ENCODE results near the gene PAK5.

PAK5 gene

DNA sequence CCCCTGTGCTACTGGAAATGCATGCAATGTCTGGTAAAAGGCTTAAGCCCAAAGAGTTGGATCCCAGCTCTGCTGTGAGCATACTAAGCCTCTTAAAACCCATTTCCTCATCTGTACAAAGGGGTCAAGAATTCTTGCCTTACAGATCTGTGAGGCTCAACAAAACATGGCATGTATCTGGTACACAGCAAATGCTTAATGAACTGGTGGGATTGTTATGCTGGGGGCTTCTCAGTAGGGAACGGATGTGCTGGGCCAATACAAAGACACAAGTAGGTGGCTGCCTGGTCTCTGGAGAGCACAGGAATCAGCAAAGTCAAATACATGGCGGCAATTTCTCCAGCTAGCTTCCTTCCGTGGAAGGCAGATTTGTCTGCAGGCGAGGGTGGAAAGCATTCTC, 262.2 kb downstream of the PAK5 start:
- TF ChIP-seq Cebpa-rat (IDR thresholded peaks at IDR 0.05) = no peak
- no peaks in the 10 kb centered on the region for H3K27me3 ChIP-seq
- H3K4me3 ChIP-seq = no peak overlapping the region
- H3K9ac ChIP-seq = no peak overlapping the region
- no peak overlapping the region for H3K4me2 ChIP-seq
- peaks cover 15% of the 10 kb centered on the region for H3K4me1 ChIP-seq
- no peak overlapping the region for H3K27ac ChIP-seq
- H3K36me3 ChIP-seq = no peaks in the 10 kb centered on the region
- no peaks in the 10 kb centered on the region for H4K20me1 ChIP-seq
- no peaks in the 10 kb centered on the region for H3K9me3 ChIP-seq

DNA sequence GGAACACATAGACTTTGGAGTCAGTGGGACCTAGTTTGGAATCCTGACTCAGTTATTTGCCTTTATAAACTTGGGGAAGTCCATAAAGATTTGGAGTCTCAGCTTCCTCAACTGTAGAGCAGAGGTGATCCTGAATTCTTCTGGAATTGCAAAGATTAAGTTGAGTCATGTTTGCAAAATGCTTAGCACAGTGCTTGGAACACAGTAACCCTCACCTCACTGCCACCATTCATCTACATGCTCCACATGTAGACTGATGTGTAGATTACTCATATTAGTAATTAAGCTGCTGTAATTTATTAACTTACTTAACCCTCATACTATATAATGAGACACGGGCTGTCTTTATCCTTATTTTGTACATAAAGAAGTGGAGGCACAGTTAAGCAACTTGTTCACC, 263.0 kb downstream of the PAK5 start:
- Histone ChIP-seq H3K4me2 (no peak overlapping the region), H3K4me1 (peaks cover 15% of the 10 kb centered on the region)

DNA sequence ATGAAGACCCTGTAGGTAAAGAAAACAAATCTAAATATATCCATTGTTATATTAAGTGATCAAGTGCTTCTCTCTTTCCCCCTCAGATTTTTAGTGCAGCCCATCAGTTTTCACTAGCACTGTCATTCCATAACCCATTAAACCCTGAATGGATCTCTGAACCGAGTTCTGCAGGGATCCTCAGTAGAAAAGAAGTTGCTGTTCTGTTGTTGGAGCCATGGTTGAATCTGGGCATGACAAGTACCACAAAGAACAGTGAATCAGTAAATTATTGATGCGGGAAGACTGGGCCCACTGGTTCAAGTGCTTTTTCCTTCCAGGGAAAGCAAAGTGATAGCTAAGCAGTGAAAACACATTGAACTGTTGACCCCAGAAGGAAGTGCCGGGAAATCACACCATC, 264.1 kb downstream of the PAK5 start:
- no peaks in the 10 kb centered on the region for H3K36me3 ChIP-seq
- no peak for TF ChIP-seq Cebpa-rat (IDR thresholded peaks at IDR 0.05)
- H3K4me2 ChIP-seq = no peak overlapping the region
- H4K20me1 ChIP-seq = no peaks in the 10 kb centered on the region
- no peaks in the 10 kb centered on the region for H3K9me3 ChIP-seq
- peaks cover 15% of the 10 kb centered on the region for H3K4me1 ChIP-seq
- no peak overlapping the region for H3K27ac ChIP-seq
- H3K4me3 ChIP-seq = no peak overlapping the region
- no peak overlapping the region for H3K9ac ChIP-seq
- no peaks in the 10 kb centered on the region for H3K27me3 ChIP-seq

More for the DNA sequence above, 263.0 kb downstream of the PAK5 start:
- H3K27me3 ChIP-seq = no peaks in the 10 kb centered on the region
- no peaks in the 10 kb centered on the region for H4K20me1 ChIP-seq
- H3K9ac ChIP-seq = no peak overlapping the region
- no peak overlapping the region for H3K4me3 ChIP-seq
- H3K27ac ChIP-seq = no peak overlapping the region
- TF ChIP-seq Cebpa-rat (IDR thresholded peaks at IDR 0.05) = no peak
- H3K9me3 ChIP-seq = no peaks in the 10 kb centered on the region
- no peaks in the 10 kb centered on the region for H3K36me3 ChIP-seq

DNA sequence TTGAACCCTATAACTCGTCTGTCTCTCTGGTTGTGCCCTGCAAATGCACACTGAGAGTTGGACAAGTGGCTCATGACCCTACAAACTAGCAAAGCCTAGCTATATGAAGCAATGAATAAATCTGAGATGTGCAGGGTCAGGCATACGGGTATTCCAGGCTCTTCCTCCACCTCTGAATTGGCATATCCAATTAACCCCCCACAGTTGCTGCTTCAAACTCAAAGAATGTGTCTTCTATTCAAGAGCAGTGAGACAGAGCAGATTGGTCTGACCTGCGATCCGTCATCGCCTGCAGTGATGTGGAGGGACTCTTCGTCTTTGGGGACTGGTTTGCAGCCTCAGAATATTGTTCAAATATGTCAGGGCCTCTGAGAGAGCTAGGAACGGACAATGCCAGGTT, 264.7 kb downstream of the PAK5 start:
- no peaks in the 10 kb centered on the region for H3K27me3 ChIP-seq
- no peak overlapping the region for H3K9ac ChIP-seq
- H3K27ac ChIP-seq = no peak overlapping the region
- H3K9me3 ChIP-seq = no peaks in the 10 kb centered on the region
- no peaks in the 10 kb centered on the region for H4K20me1 ChIP-seq
- no peaks in the 10 kb centered on the region for H3K36me3 ChIP-seq
- no peak overlapping the region for H3K4me2 ChIP-seq
- no peak overlapping the region for H3K4me3 ChIP-seq
- peaks cover 13% of the 10 kb centered on the region for H3K4me1 ChIP-seq
- no peak for TF ChIP-seq Cebpa-rat (IDR thresholded peaks at IDR 0.05)

DNA sequence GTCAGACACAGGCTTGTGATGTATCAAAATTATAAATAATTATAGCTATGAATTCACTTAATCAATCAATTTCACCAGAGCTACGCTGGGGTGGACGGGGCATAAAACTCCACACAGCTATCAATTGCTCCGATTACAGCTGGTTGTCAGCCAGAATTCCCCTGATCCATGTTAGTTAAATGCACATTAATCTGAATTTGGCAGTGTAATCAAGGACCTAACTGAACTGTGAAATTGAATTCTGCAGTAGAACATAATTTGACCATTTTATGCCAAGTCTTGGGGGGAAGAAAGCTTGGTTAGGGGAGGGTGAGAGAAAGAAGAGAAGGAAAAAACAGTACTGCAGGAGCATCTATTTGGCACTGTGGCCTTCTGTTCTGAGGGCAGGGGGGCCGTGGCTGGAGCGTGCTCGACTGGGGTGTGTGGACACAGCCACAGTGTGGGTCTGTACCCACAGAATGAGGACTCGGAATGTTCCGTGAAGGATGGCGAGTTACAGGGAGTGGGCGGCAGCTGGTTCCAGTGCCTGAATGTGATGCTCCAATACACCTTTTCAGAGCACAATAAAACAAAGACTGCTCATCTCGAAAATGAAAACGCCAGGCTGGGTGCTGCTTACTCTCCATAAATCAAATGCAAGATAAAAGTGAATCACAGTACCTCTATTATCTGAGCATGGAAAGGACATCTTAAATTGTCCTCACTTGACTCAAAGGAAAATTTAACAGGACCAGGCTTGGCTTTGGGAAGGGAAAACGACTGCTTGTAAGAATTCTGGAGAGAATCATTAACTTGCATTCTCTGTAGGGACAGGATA, 265.3 kb downstream of the PAK5 start:
- H4K20me1 ChIP-seq = no peaks in the 10 kb centered on the region
- H3K4me1 ChIP-seq = peaks cover 7% of the 10 kb centered on the region
- no peak overlapping the region for H3K4me3 ChIP-seq
- H3K9ac ChIP-seq = no peak overlapping the region
- H3K27ac ChIP-seq = no peak overlapping the region
- H3K4me2 ChIP-seq = no peak overlapping the region
- no peaks in the 10 kb centered on the region for H3K36me3 ChIP-seq
- no peak for TF ChIP-seq Cebpa-rat (IDR thresholded peaks at IDR 0.05)
- no peaks in the 10 kb centered on the region for H3K9me3 ChIP-seq
- no peaks in the 10 kb centered on the region for H3K27me3 ChIP-seq

DNA sequence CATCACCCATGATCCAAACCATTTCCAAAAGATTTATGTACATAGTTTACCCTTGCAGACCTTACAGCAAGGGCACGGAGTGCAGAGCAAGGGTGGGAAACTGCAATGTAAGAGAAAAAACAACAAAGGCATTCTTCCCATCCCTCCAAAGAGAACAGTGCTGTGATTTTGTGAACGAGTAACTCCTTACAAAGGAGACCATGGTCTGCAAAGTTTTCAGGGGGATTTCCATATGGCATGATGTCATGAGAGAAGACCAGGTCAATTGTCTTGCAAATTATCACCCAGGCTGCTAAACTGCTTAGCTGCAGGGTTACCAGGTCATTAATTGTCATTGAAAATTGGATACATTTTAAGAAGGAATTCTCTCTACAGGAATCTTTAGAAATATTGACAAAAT, 266.2 kb downstream of the PAK5 start:
- no peaks in the 10 kb centered on the region for H3K4me1 ChIP-seq
- H3K27me3 ChIP-seq = no peaks in the 10 kb centered on the region
- H3K27ac ChIP-seq = no peak overlapping the region
- no peaks in the 10 kb centered on the region for H4K20me1 ChIP-seq
- no peak overlapping the region for H3K9ac ChIP-seq
- H3K4me2 ChIP-seq = no peak overlapping the region
- H3K36me3 ChIP-seq = no peaks in the 10 kb centered on the region
- H3K9me3 ChIP-seq = no peaks in the 10 kb centered on the region
- TF ChIP-seq Cebpa-rat (IDR thresholded peaks at IDR 0.05) = no peak
- H3K4me3 ChIP-seq = no peak overlapping the region

DNA sequence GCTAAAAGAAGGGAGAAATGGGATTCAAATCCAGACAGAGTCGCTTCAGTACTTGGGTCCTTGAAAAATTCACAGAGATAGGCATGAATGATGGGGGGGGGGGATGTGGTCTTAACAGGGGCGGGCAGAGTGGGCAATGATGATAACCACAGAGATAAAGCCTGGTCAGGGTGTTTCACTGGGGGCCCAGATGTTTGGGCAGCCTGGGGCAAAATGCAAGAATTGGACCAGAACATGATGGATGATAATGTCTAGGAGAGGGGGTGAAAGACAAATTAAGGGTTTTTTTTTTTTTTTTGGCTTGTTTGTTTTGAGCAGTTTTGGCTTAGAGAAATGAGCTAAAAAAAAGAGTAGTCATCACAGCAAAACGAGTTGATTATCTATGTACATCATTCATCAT, 267.1 kb downstream of the PAK5 start:
- Histone ChIP-seq H3K9me3 (no peaks in the 10 kb centered on the region), H3K36me3 (no peaks in the 10 kb centered on the region), H3K27me3 (no peaks in the 10 kb centered on the region), H3K4me2 (no peak overlapping the region), H3K4me3 (no peak overlapping the region), H3K27ac (no peak overlapping the region), H4K20me1 (no peaks in the 10 kb centered on the region), H3K9ac (no peak overlapping the region), H3K4me1 (no peaks in the 10 kb centered on the region)
- TF ChIP-seq Cebpa-rat (IDR thresholded peaks at IDR 0.05) = no peak

DNA sequence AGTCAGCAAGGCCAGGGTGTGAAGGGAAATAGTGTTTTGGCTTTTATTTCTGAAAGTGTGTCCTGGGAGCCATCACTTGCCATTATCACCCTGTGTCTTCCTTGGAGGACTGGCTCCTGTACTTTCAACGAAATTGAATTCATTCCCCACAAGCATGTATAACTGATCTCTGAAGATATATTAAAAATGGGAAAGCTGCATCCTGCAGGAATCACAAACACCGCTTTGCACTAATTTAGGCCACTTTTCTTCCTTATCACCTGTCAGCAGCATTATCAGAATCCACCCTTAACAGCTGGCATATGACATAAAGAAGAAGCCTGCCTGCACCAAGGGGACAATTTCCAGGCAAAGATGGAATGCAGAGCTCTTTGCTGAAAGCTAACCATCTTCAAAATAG, 268.3 kb downstream of the PAK5 start:
- Histone ChIP-seq H4K20me1 (no peaks in the 10 kb centered on the region), H3K27ac (no peak overlapping the region), H3K36me3 (no peaks in the 10 kb centered on the region), H3K9ac (no peak overlapping the region), H3K9me3 (no peaks in the 10 kb centered on the region), H3K4me2 (no peak overlapping the region), H3K4me1 (no peaks in the 10 kb centered on the region), H3K27me3 (no peaks in the 10 kb centered on the region), H3K4me3 (no peak overlapping the region)
- no peak for TF ChIP-seq Cebpa-rat (IDR thresholded peaks at IDR 0.05)

DNA sequence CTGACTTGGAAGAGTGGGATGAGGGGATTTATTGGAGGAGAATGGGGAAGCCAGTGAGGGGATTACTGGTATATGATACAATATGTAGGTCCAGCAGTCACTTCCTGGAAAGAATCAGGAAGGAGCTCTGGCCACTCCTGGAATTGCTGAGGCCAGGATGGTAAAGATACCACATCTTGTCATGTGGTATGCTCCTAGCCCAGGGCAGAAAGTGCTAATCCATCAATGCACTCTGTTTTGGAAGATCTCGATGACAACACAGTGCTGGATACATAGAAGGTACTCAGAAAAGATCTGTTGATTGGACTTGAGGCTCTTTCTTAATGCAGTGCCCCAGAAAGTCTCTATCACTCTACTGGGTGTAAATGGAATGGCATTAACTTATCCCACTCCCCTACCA, 271.9 kb downstream of the PAK5 start:
- Histone ChIP-seq H3K9ac (no peak overlapping the region), H4K20me1 (no peaks in the 10 kb centered on the region), H3K4me2 (no peak overlapping the region), H3K27ac (no peak overlapping the region), H3K36me3 (no peaks in the 10 kb centered on the region), H3K4me3 (no peak overlapping the region), H3K4me1 (no peaks in the 10 kb centered on the region), H3K9me3 (no peaks in the 10 kb centered on the region), H3K27me3 (no peaks in the 10 kb centered on the region)
- no peak for TF ChIP-seq Cebpa-rat (IDR thresholded peaks at IDR 0.05)

DNA sequence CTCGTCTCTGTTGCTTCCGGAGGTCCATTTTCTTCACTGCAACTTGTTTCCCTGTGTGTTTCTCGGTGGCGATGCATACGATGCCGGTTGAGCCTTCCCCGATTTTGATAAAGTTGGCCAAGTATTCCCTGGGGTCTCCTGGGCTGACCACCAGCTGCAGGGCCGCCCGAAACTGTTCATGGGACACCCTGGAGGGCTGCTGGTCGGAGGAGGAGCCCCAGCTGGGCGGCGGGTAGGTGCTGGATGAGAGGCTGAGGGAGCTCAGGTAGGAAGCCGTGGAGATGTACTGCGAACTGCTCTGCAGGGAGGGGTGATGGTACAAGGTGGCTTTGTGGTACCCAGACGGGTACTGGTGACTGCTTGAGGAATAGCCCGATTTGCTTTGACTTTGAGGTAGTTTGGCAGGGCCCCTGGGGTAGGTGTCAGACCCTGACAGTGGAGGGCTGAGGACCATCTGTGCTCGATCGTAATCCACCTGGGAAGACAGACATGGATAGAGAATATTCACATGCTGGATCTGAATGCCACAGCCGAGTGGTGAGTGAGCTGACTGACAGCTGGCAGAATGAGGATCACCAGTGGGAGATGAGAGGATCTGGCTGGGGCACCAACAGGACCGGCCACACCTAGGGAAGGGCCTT, 272.8 kb downstream of the PAK5 start:
- Histone ChIP-seq H3K36me3 (no peaks in the 10 kb centered on the region), H3K9ac (no peak overlapping the region)

More for the DNA sequence above, 272.8 kb downstream of the PAK5 start:
- Histone ChIP-seq H3K4me3 (no peak overlapping the region), H3K4me2 (no peak overlapping the region), H3K9me3 (no peaks in the 10 kb centered on the region), H3K27ac (no peak overlapping the region), H4K20me1 (no peaks in the 10 kb centered on the region), H3K27me3 (no peaks in the 10 kb centered on the region), H3K4me1 (no peaks in the 10 kb centered on the region)
- TF ChIP-seq Cebpa-rat (IDR thresholded peaks at IDR 0.05) = no peak
